Caco-2 (cell line): ENCODE data around the gene RFLNA. TPM values are rescaled to one million over a fixed set of nuclear protein-coding genes. Genes with fewer than 3 reads are reported as not detected.

Experiments used
- BruUV-seq: library from RNA; stranded (reverse); fragments of 400-500 nt; replicated peaks from 2 replicates; lab custom pipeline; 2021; lab: Mats Ljungman, UMichigan
- CTCF ChIA-PET: fragments of 300-600 bp; sonication (Branson Sonifier 250); formaldehyde crosslinking; loops from one replicate; lab custom pipeline; 2022; ENCODE audit warnings: antibody characterized with exemption; lab: Charles Lee
- POLR2A ChIA-PET: fragments of 300-600 bp; sonication (Branson Sonifier 250); formaldehyde crosslinking; loops from one replicate; lab custom pipeline; 2022; ENCODE audit warnings: antibody characterized with exemption; lab: Charles Lee
- DNase-seq, 2 experiments: peaks; one replicate each; pipeline versions ENCODE4 v3.0.0 to v3.0.0-alpha.2; 2020 to 2022
- H3K27me3 ChIP-seq: replicated peaks from 2 replicates; pipeline ENCODE4 v1.6.0; 2011; ENCODE audit warnings: low read length; ENCODE audit not compliant: control insufficient read depth, insufficient read depth
- H3K36me3 ChIP-seq: 2 replicates; pipeline ENCODE4 v1.5.1; 2011; ENCODE audit warnings: low read length; ENCODE audit not compliant: control insufficient read depth, insufficient read depth
- H3K4me1 ChIP-seq: fragments of 250-450 bp; sonication (Bioruptor Pico); 2 replicates; pipeline ENCODE4 v1.5.1; 2020; ENCODE audit warnings: mild to moderate bottlenecking
- H3K4me3 ChIP-seq: 2 replicates; pipeline ENCODE4 v1.5.1; 2011; ENCODE audit warnings: low read depth, mild to moderate bottlenecking, control low read depth, low read length
- H3K9me3 ChIP-seq: fragments of 250-450 bp; sonication (Bioruptor Pico); 2 replicates; pipeline ENCODE4 v1.5.1; 2020; ENCODE audit warnings: mild to moderate bottlenecking, moderate library complexity
- H3K27ac Mint-ChIP-seq: one replicate; pipeline ENCODE4 v1.8.0; 2022; ENCODE audit warnings: mixed read lengths; ENCODE audit not compliant: unreplicated experiment
- H3K27me3 Mint-ChIP-seq: one replicate; pipeline ENCODE4 v1.8.0; 2022; ENCODE audit warnings: mixed read lengths; ENCODE audit not compliant: insufficient read depth, unreplicated experiment
- H3K36me3 Mint-ChIP-seq: one replicate; pipeline ENCODE4 v1.8.0; 2022; ENCODE audit warnings: mild to moderate bottlenecking, mixed read lengths; ENCODE audit not compliant: insufficient read depth, unreplicated experiment
- H3K4me1 Mint-ChIP-seq: one replicate; pipeline ENCODE4 v1.8.0; 2022; ENCODE audit warnings: low read depth, mixed read lengths; ENCODE audit not compliant: unreplicated experiment
- H3K4me3 Mint-ChIP-seq: one replicate; pipeline ENCODE4 v1.8.0; 2022; ENCODE audit warnings: mild to moderate bottlenecking, moderate library complexity, mixed read lengths; ENCODE audit not compliant: unreplicated experiment
- H3K9me3 Mint-ChIP-seq: one replicate; pipeline ENCODE4 v1.8.0; 2022; ENCODE audit warnings: mixed read lengths; ENCODE audit not compliant: unreplicated experiment
- CTCF ChIP-seq, 2 experiments: fragments of 200-600 bp in 1 of 2; IDR thresholded peaks; 1 replicate in 1 of 2; 2 replicates in 1 of 2; pipeline versions ENCODE4 v1.5.1 to v1.8.0; 2011 to 2022; ENCODE audit warnings: antibody characterized with exemption in 1 of 2, control low read depth in 1 of 2, inconsistent platforms in 1 of 2, low read depth in 1 of 2, low read length in 1 of 2, mild to moderate bottlenecking in 1 of 2, moderate library complexity in 1 of 2; ENCODE audit not compliant: insufficient read depth in 1 of 2, severe bottlenecking in 1 of 2, unreplicated experiment in 1 of 2
- intact Hi-C: fragments of 100-400 bp; cut with micrococcal nuclease; formaldehyde crosslinking; loops from one replicate; pipeline ENCODE4 v1.10.0; 2022; ENCODE audit not compliant: unreplicated experiment
- total RNA-seq: library from RNA; stranded (reverse); gene quantifications from 2 replicates; pipeline ENCODE4 v1.2.3, GENCODE V29; 2022

Gene RFLNA
- total RNA-seq, 1 experiment from 2014 or later, result 15.4 TPM

DNA sequence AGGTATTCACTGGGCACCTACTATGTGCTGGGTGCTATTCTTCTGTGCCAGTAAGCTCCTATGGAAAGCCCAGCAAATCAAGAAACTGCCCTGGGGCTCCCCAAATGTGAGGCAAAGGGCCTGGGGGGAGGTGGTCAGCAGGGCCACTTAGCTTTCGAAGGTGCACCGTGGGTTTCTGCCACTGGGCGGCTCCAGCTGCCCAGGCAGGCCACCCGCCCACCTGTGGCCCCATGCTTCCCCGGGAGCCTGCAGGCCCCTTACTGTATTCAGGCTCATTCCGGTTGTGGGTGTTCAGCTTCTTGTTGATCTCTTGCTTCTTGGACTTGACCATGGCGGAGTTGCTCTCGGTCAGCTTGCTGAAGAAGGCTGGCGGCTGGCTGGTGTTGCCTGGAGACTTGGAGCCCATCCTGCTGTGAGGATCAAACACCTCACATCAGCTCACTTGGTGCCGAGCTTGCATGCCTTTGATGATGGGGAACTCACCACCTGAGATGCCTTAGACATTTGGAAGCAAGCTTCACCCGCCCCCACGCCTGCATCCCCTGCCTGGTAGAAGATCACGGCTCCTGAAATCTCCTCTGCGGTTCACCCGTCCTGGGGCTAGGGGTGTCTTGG is 37.3 kb downstream of the RFLNA start:
- no peak overlapping the region for H3K4me3 ChIP-seq
- no peaks in the 10 kb centered on the region for H3K9me3 Mint-ChIP-seq
- intact Hi-C loops, result no loop called here
- ChIA-PET CTCF (interaction anchor here (0.7 to 1.3 kb wide), 3 partner anchors 296 to 439 kb away, joined by 3 read pairs; no protein-coding TSS in a partner anchor), POLR2A (no interaction called here)
- BruUV-seq, result no TSS peak
- H3K4me1 ChIP-seq, result no peaks in the 10 kb centered on the region
- peaks cover 73% of the 10 kb centered on the region for H3K36me3 Mint-ChIP-seq
- H3K27ac Mint-ChIP-seq, result no peak overlapping the region
- DNase-seq, result peak in 1 of 2 experiments; percentile 43
- H3K27me3 Mint-ChIP-seq, result no peaks in the 10 kb centered on the region
- no peaks in the 10 kb centered on the region for H3K4me1 Mint-ChIP-seq
- no peaks in the 10 kb centered on the region for H3K9me3 ChIP-seq
- peak; percentile 42 to 43 for TF ChIP-seq CTCF (IDR thresholded peaks at IDR 0.05; ENCODE audit: insufficient read depth in 1 of 2, low read depth in 1 of 2, low read length in 1 of 2, severe bottlenecking in 1 of 2, unreplicated experiment in 1 of 2)
- H3K36me3 ChIP-seq, result peaks cover 6% of the 10 kb centered on the region
- no peaks in the 10 kb centered on the region for H3K27me3 ChIP-seq
- no peak overlapping the region for H3K4me3 Mint-ChIP-seq

- DNase-seq, result no peak
- Histone ChIP-seq H3K4me3 (no peak overlapping the region), H3K9me3 (no peaks in the 10 kb centered on the region), H3K27me3 (no peaks in the 10 kb centered on the region), H3K4me1 (no peaks in the 10 kb centered on the region), H3K36me3 (peaks cover 6% of the 10 kb centered on the region)
- no peak overlapping the region for H3K4me3 Mint-ChIP-seq
- peaks cover 73% of the 10 kb centered on the region for H3K36me3 Mint-ChIP-seq
- CTCF ChIA-PET, result interaction anchor here (1.3 kb wide), 1 partner anchor 296 kb away, joined by 3 read pairs; no protein-coding TSS in a partner anchor
- H3K4me1 Mint-ChIP-seq, result no peaks in the 10 kb centered on the region
- H3K27ac Mint-ChIP-seq, result no peak overlapping the region
- no peak for TF ChIP-seq CTCF (IDR thresholded peaks at IDR 0.05; ENCODE audit: insufficient read depth in 1 of 2, low read depth in 1 of 2, low read length in 1 of 2, severe bottlenecking in 1 of 2, unreplicated experiment in 1 of 2)
- intact Hi-C loops, result no loop called here
- no peaks in the 10 kb centered on the region for H3K9me3 Mint-ChIP-seq
- POLR2A ChIA-PET, result no interaction called here
- no peaks in the 10 kb centered on the region for H3K27me3 Mint-ChIP-seq
- no TSS peak for BruUV-seq
Observed at GRCh38 chr12:124332900-124333299, 38.0 kb downstream of the RFLNA start.

- H3K9me3 Mint-ChIP-seq, result no peaks in the 10 kb centered on the region
- no peaks in the 10 kb centered on the region for H3K4me1 Mint-ChIP-seq
- H3K27ac Mint-ChIP-seq, result no peak overlapping the region
- H3K4me3 ChIP-seq, result no peak overlapping the region
- H3K27me3 ChIP-seq, result no peaks in the 10 kb centered on the region
- H3K27me3 Mint-ChIP-seq, result no peaks in the 10 kb centered on the region
- H3K9me3 ChIP-seq, result no peaks in the 10 kb centered on the region
- DNase-seq, result no peak
- no peaks in the 10 kb centered on the region for H3K4me1 ChIP-seq
- no peak overlapping the region for H3K4me3 Mint-ChIP-seq
- intact Hi-C loops, result no loop called here
- H3K36me3 Mint-ChIP-seq, result peaks cover 74% of the 10 kb centered on the region
- no TSS peak for BruUV-seq
- peaks cover 6% of the 10 kb centered on the region for H3K36me3 ChIP-seq
- TF ChIP-seq CTCF (IDR thresholded peaks at IDR 0.05; ENCODE audit: insufficient read depth in 1 of 2, low read depth in 1 of 2, low read length in 1 of 2, severe bottlenecking in 1 of 2, unreplicated experiment in 1 of 2), result no peak
- ChIA-PET POLR2A (no interaction called here), CTCF (no interaction called here)
Observed at GRCh38 chr12:124333724-124334123, 38.8 kb downstream of the RFLNA start.
